Transverse colon (tissue), 4 donors: Measurements from ENCODE around the gene KLHDC4. TPM values are rescaled to one million over a fixed set of nuclear protein-coding genes. Genes with fewer than 3 reads are reported as not detected.

Source experiments
- DNase-seq: peaks from one replicate; pipeline ENCODE4 v3.0.0-alpha.2; 2019
- H3K27ac ChIP-seq, 4 donors: fragments of 200-600 bp; sonication (generic); 2 replicates each; pipeline ENCODE4 v1.5.1; 2016 to 2018; ENCODE audit warnings: inconsistent platforms in 4 of 4
- H3K27me3 ChIP-seq: fragments of 200-600 bp; sonication (generic); 2 replicates; pipeline ENCODE4 v1.5.1; 2017; ENCODE audit warnings: inconsistent platforms
- H3K36me3 ChIP-seq, 4 donors: fragments of 200-600 bp; sonication (generic); 2 replicates each; pipeline ENCODE4 v1.5.1; 2017 to 2019; ENCODE audit warnings: inconsistent platforms in 4 of 4
- H3K4me1 ChIP-seq, 4 donors: fragments of 200-600 bp; sonication (generic); 2 replicates each; pipeline ENCODE4 v1.5.1; 2017 to 2020; ENCODE audit warnings: inconsistent platforms in 4 of 4
- H3K4me3 ChIP-seq, 4 donors: fragments of 200-600 bp; sonication (generic); 1 replicate in 1 of 4; 2 replicates in 3 of 4; pipeline versions ENCODE4 v1.5.1 to v1.6.1; 2017 to 2019; ENCODE audit warnings: inconsistent platforms in 4 of 4
- H3K9me3 ChIP-seq, 2 donors: fragments of 200-600 bp; sonication (generic); 2 replicates each; pipeline ENCODE4 v1.5.1; 2017 to 2019; ENCODE audit warnings: inconsistent platforms in 2 of 2
- CTCF ChIP-seq, 5 experiments: fragments of 200-600 bp in 3 of 5; fragments of 450-650 bp in 2 of 5; sonication (generic) in 3 of 5; IDR thresholded peaks; 1 replicate in 2 of 5; 2 replicates in 3 of 5; pipeline ENCODE4 v1.5.1; 2016 to 2017; ENCODE audit warnings: antibody characterized with exemption in 5 of 5, inconsistent platforms in 3 of 5, mild to moderate bottlenecking in 2 of 5, moderate library complexity in 1 of 5
- EP300 ChIP-seq: sonication (generic); formaldehyde crosslinking; IDR thresholded peaks from one replicate; pipeline ENCODE4 v1.6.1; 2017; ENCODE audit warnings: antibody characterized with exemption, low read depth
- POLR2A ChIP-seq: fragments of 450-650 bp; IDR thresholded peaks from one replicate; pipeline ENCODE4 v1.6.1; 2016; ENCODE audit warnings: antibody characterized with exemption, mild to moderate bottlenecking, moderate library complexity
- POLR2AphosphoS5 ChIP-seq, 3 donors: sonication (generic); formaldehyde crosslinking; IDR thresholded peaks; one replicate each; pipeline ENCODE4 v1.6.1; 2016; ENCODE audit warnings: antibody characterized with exemption in 3 of 3
- WGBS, 2 donors: methylation state at CpG; one replicate each; pipeline ENCODE4 v1.1.5; 2018; ENCODE audit warnings: low coverage in 1 of 2; 5-methylcytosine and 5-hydroxymethylcytosine counted together
- in situ Hi-C, 4 donors: fragments of 200-750 bp; cut with MboI; loops; one replicate each; pipeline versions ENCODE4 v1.15.0 to v1.15.1; 2017; ENCODE audit warnings: low sequenced_read_pairs in 3 of 4, low pct_ligation_motif_present in 1 of 4, low pct_unique_long_range_greater_than_20kb in 1 of 4
- intact Hi-C: fragments of 100-400 bp; cut with DNase I; formaldehyde crosslinking; loops from one replicate; pipeline ENCODE4 v1.15.1; 2023; ENCODE audit warnings: low total_unique reads
- total RNA-seq, 4 donors: library from RNA; depleted of rRNA; stranded (reverse); fragments of >200 nt; gene quantifications; one replicate each; pipeline ENCODE4 v1.1.0, GENCODE V29; 2016

Gene KLHDC4
- total RNA-seq, 4 donors from 2014 or later = 45.2 to 193 (median 57.4) TPM

GRCh38 chr16:87809150-87809902 is 43.5 kb upstream of the KLHDC4 start:
- intact Hi-C loops (no loop called here), in situ Hi-C loops (no loop called here)
- H3K4me3 ChIP-seq = no peak overlapping the region
- DNase-seq = peak; percentile 13
- no peak for TF ChIP-seq POLR2AphosphoS5 (IDR thresholded peaks at IDR 0.05)
- TF ChIP-seq EP300 = no peak
- TF ChIP-seq POLR2A = no peak
- no peak for TF ChIP-seq CTCF (IDR thresholded peaks at IDR 0.05)
- H3K36me3 ChIP-seq = no peaks in the 10 kb centered on the region
- 64 to 74% methylated on average over 8 to 15 of the region's 15 CpGs for WGBS, 2 donors
- no peaks in the 10 kb centered on the region for H3K27me3 ChIP-seq
- H3K9me3 ChIP-seq = no peaks in the 10 kb centered on the region
- peaks cover 9 to 17% (median 13%) of the 10 kb centered on the region in 4 donors for H3K4me1 ChIP-seq
- peak overlapping the region in 3 of 4 donors; percentile 14 to 68 (median 31) for H3K27ac ChIP-seq

- TF ChIP-seq EP300 (no peak), POLR2AphosphoS5 (IDR thresholded peaks at IDR 0.05) (no peak), POLR2A (no peak), CTCF (IDR thresholded peaks at IDR 0.05) (no peak)
- H3K4me1 ChIP-seq = peaks cover 9 to 17% (median 13%) of the 10 kb centered on the region in 4 donors
- no peaks in the 10 kb centered on the region for H3K27me3 ChIP-seq
- intact Hi-C loops = no loop called here
- H3K36me3 ChIP-seq = no peaks in the 10 kb centered on the region
- DNase-seq = no peak
- H3K27ac ChIP-seq = no peak overlapping the region
- H3K9me3 ChIP-seq = no peaks in the 10 kb centered on the region
- 93% methylated on average over 6 of the region's 6 CpGs; no CpG with 5 or more reads in 1 of the 2 donors for WGBS, 2 donors
- H3K4me3 ChIP-seq = no peak overlapping the region
- in situ Hi-C loops = no loop called here
These were observed 42.3 kb upstream of the KLHDC4 start for GRCh38 chr16:87808108-87808507.

- in situ Hi-C loops (no loop called here), intact Hi-C loops (no loop called here)
- H3K4me3 ChIP-seq = peak overlapping the region in 3 of 4 donors; percentile 12 to 26 (median 18)
- no peaks in the 10 kb centered on the region for H3K9me3 ChIP-seq
- TF ChIP-seq EP300 = no peak
- no peak for TF ChIP-seq CTCF (IDR thresholded peaks at IDR 0.05)
- no peak for TF ChIP-seq POLR2A
- TF ChIP-seq POLR2AphosphoS5 (IDR thresholded peaks at IDR 0.05) = no peak
- peaks cover 9 to 17% (median 13%) of the 10 kb centered on the region in 4 donors for H3K4me1 ChIP-seq
- peak overlapping the region; percentile 51 to 81 (median 64) for H3K27ac ChIP-seq
- no peaks in the 10 kb centered on the region for H3K36me3 ChIP-seq
- DNase-seq = peak; percentile 62
- 0 to 19% methylated on average over 4 to 24 of the region's 25 CpGs for WGBS, 2 donors
- H3K27me3 ChIP-seq = no peaks in the 10 kb centered on the region
These were observed 41.1 kb upstream of the KLHDC4 start for GRCh38 chr16:87806641-87807546.

GRCh38 chr16:87806261-87806640 is 40.5 kb upstream of the KLHDC4 start:
- peaks cover 9 to 17% (median 13%) of the 10 kb centered on the region in 4 donors for H3K4me1 ChIP-seq
- intact Hi-C loops = no loop called here
- DNase-seq = peak; percentile 16
- H3K36me3 ChIP-seq = no peaks in the 10 kb centered on the region
- H3K9me3 ChIP-seq = no peaks in the 10 kb centered on the region
- in situ Hi-C loops = no loop called here
- 21% methylated on average over 16 of the region's 16 CpGs; no CpG with 5 or more reads in 1 of the 2 donors for WGBS, 2 donors
- no peaks in the 10 kb centered on the region for H3K27me3 ChIP-seq
- H3K27ac ChIP-seq = peak overlapping the region; percentile 51 to 81 (median 64)
- TF ChIP-seq POLR2A (no peak), POLR2AphosphoS5 (IDR thresholded peaks at IDR 0.05) (no peak), CTCF (IDR thresholded peaks at IDR 0.05) (no peak), EP300 (no peak)
- peak overlapping the region in 3 of 4 donors; percentile 12 to 26 (median 18) for H3K4me3 ChIP-seq
